Upper lobe of right lung (tissue), 1 donor: ENCODE measurements around the gene CELA1. TPM values are rescaled to one million over a fixed set of nuclear protein-coding genes. Genes with fewer than 3 reads are reported as not detected.

ENCODE experiments used
- ATAC-seq: fragments of 200-7000 bp; cut with Tn5 transposase; one replicate; pipeline ENCODE4 v1.9.1; 2020; ENCODE audit warnings: mild to moderate bottlenecking, moderate library complexity
- DNase-seq: peaks from one replicate; pipeline ENCODE4 v3.0.0-alpha.2; 2020
- H3K27ac ChIP-seq: fragments of 200-600 bp; one replicate; pipeline ENCODE4 v1.8.0; 2022
- H3K27me3 ChIP-seq: fragments of 200-600 bp; one replicate; pipeline ENCODE4 v1.8.0; 2022; ENCODE audit warnings: mild to moderate bottlenecking
- H3K36me3 ChIP-seq: fragments of 200-600 bp; one replicate; pipeline ENCODE4 v1.8.0; 2022
- H3K4me1 ChIP-seq: fragments of 200-600 bp; one replicate; pipeline ENCODE4 v1.8.0; 2022
- H3K4me3 ChIP-seq: fragments of 200-600 bp; one replicate; pipeline ENCODE4 v1.8.0; 2022; ENCODE audit warnings: mild to moderate bottlenecking
- H3K9me3 ChIP-seq: fragments of 200-600 bp; one replicate; pipeline ENCODE4 v1.8.0; 2022
- CTCF ChIP-seq: fragments of 200-600 bp; IDR thresholded peaks from one replicate; pipeline ENCODE4 v1.8.0; 2022; ENCODE audit warnings: antibody characterized with exemption
- intact Hi-C: fragments of 100-400 bp; cut with DNase I; formaldehyde crosslinking; loops from one replicate; pipeline ENCODE4 v1.11.0; 2022
- total RNA-seq: library from RNA; stranded (reverse); fragmentation: NEBNext Ultra II Directional; extraction: Animal tissue kit (Norgen Biotek cat#: 25700); gene quantifications from one replicate; pipeline ENCODE4 v1.2.1, GENCODE V29; 2021
- donor health status: DM: no; HTN: yes; CAD: no; lungs with severe emphysema.

The CELA1 gene
- total RNA-seq, 1 donor from 2014 or later = not detected

- ATAC-seq (peak; percentile 91), DNase-seq (no peak)
- no peaks in the 10 kb centered on the region for H3K9me3 ChIP-seq
- H3K27me3 ChIP-seq = no peaks in the 10 kb centered on the region
- no peaks in the 10 kb centered on the region for H3K4me1 ChIP-seq
- intact Hi-C loops = no loop called here
- TF ChIP-seq CTCF = peak; percentile 54
- no peaks in the 10 kb centered on the region for H3K36me3 ChIP-seq
- no peak overlapping the region for H3K27ac ChIP-seq
- H3K4me3 ChIP-seq = no peak overlapping the region
These were observed 5.5 kb upstream of the CELA1 start for GRCh38 chr12:51351913-51352532.

GRCh38 chr12:51349026-51349425 is 2.5 kb upstream of the CELA1 start:
- Histone ChIP-seq H3K9me3 (no peaks in the 10 kb centered on the region), H3K27ac (no peak overlapping the region), H3K27me3 (no peaks in the 10 kb centered on the region), H3K4me3 (no peak overlapping the region), H3K36me3 (no peaks in the 10 kb centered on the region), H3K4me1 (no peaks in the 10 kb centered on the region)
- intact Hi-C loops = loop anchor here (10.0 kb wide), 1 partner anchor 74 kb away; the partner anchor contains the start of gene SMAGP
- no peak for TF ChIP-seq CTCF
- DNase-seq (no peak), ATAC-seq (no peak)

- DNase-seq = no peak
- TF ChIP-seq CTCF = no peak
- intact Hi-C loops = loop anchor here (10.0 kb wide), 1 partner anchor 73 kb away; the partner anchor contains the start of gene SMAGP
These were observed 1.6 kb upstream of the CELA1 start for GRCh38 chr12:51348116-51348515.

GRCh38 chr12:51345681-51346080 is 798 bp downstream of the CELA1 start:
- no peak for TF ChIP-seq CTCF
- Histone ChIP-seq H3K9me3 (no peaks in the 10 kb centered on the region), H3K27ac (no peak overlapping the region), H3K36me3 (no peaks in the 10 kb centered on the region), H3K27me3 (no peaks in the 10 kb centered on the region), H3K4me3 (no peak overlapping the region), H3K4me1 (peaks cover 5% of the 10 kb centered on the region)
- ATAC-seq = no peak
- intact Hi-C loops = loop anchor here (10.0 kb wide), 1 partner anchor 71 kb away; the partner anchor contains the start of gene SMAGP
- no peak for DNase-seq

More at GRCh38 chr12:51348116-51348515, 1.6 kb upstream of the CELA1 start:
- no peak for ATAC-seq
- H3K4me3 ChIP-seq = no peak overlapping the region
- no peak overlapping the region for H3K27ac ChIP-seq
- H3K27me3 ChIP-seq = no peaks in the 10 kb centered on the region
- H3K9me3 ChIP-seq = no peaks in the 10 kb centered on the region
- H3K36me3 ChIP-seq = no peaks in the 10 kb centered on the region
- H3K4me1 ChIP-seq = no peaks in the 10 kb centered on the region

GRCh38 chr12:51343201-51343600 is 3.3 kb downstream of the CELA1 start:
- DNase-seq (no peak), ATAC-seq (no peak)
- Histone ChIP-seq H3K4me1 (peaks cover 5% of the 10 kb centered on the region), H3K36me3 (no peaks in the 10 kb centered on the region), H3K27ac (no peak overlapping the region), H3K4me3 (no peak overlapping the region), H3K9me3 (no peaks in the 10 kb centered on the region), H3K27me3 (no peaks in the 10 kb centered on the region)
- no peak for TF ChIP-seq CTCF
- intact Hi-C loops = loop anchor here (10.0 kb wide), 1 partner anchor 68 kb away; the partner anchor contains the start of gene SMAGP
